ENCODE measurements around the gene PCCA. TPM values are rescaled to one million over a fixed set of nuclear protein-coding genes. Genes with fewer than 3 reads are reported as not detected.

PCCA gene
- total and polyA plus RNA-seq, 2 of the 13 experiments (the other 11 are each of a cell fraction or from before 2014, with no cell fraction given): 15.0 to 32.2 TPM

GRCh38 chr13:100519626-100520025 lies 430.7 kb downstream of the PCCA start:
- ChIA-PET POLR2A (no interaction called here), CTCF (ENCODE audit: low intra/inter-chr PET ratio, low total read pairs) (no interaction called here)
- BruUV-seq (replicated peaks): no TSS peak
- Histone ChIP-seq H4K20me1 (ENCODE audit: insufficient read depth, low read length) (no peaks in the 10 kb centered on the region), H3K9ac (ENCODE audit: insufficient read depth, low read depth, low read length) (no peak overlapping the region), H3K4me1 (ENCODE audit: insufficient read depth, low read length) (peaks cover 44% of the 10 kb centered on the region), H2AFZ (ENCODE audit: low read length) (no peak overlapping the region), H3K27me3 (ENCODE audit: control insufficient read depth in 1 of 2, insufficient read depth in 2 of 2, low read length in 2 of 2) (no peaks in the 10 kb centered on the region), H3K27ac (ENCODE audit: extremely low read length, insufficient read depth, low read length) (no peak overlapping the region), H3K9me3 (ENCODE audit: low read length) (no peaks in the 10 kb centered on the region), H3K36me3 (replicated peaks in 1 of 2; ENCODE audit: control insufficient read depth in 1 of 2, insufficient read depth in 2 of 2, low read length in 2 of 2) (peaks cover 0 to 4% of the 10 kb centered on the region in 2 experiments; a peak in 1 of 5 replicates), H3K4me2 (ENCODE audit: low read depth, low read length) (no peak overlapping the region), H3K79me2 (ENCODE audit: insufficient read depth, low read length) (no peaks in the 10 kb centered on the region), H3K4me3 (replicated peaks in 1 of 3; ENCODE audit: insufficient read depth in 1 of 3, low read depth in 2 of 3, low read length in 3 of 3) (no peak overlapping the region)
- intact Hi-C loops (cut with micrococcal nuclease; ENCODE audit: unreplicated experiment) (loop anchor here (5.0 to 10.0 kb wide), 2 partner anchors 432 to 535 kb away; partner anchors contain the start of genes PCCA and ZIC2), in situ Hi-C loops (cut with HindIII; ENCODE audit: extremely low pct_ligation_motif_present, low pct_unique_long_range_greater_than_20kb) (loop anchor here (10.0 kb wide), 1 partner anchor 605 kb away; no protein-coding TSS in a partner anchor)
- no peak for FAIRE-seq
- WGBS (ENCODE audit: low lambda C conversion rate): 97% methylated on average over 9 of the region's 9 CpGs
- TF ChIP-seq ZNF12 (CRISPR knock-in tag; IDR thresholded peaks at IDR 0.05): no peak
- no peak for TF ChIP-seq HNF4A (CRISPR knock-in tag; IDR thresholded peaks at IDR 0.05)
- no peak for TF ChIP-seq TFE3 (CRISPR knock-in tag; IDR thresholded peaks at IDR 0.05)
- TF ChIP-seq RXRA (CRISPR knock-in tag; IDR thresholded peaks at IDR 0.05): no peak
- no peak for DNase-seq (ENCODE audit: low spot score)
- no peak for ATAC-seq

GRCh38 chr13:100520936-100521850 lies 432.3 kb downstream of the PCCA start:
- H3K4me3 ChIP-seq (replicated peaks in 1 of 3; ENCODE audit: insufficient read depth in 1 of 3, low read depth in 2 of 3, low read length in 3 of 3): no peak overlapping the region
- no peak for DNase-seq (ENCODE audit: low spot score)
- H4K20me1 ChIP-seq (ENCODE audit: insufficient read depth, low read length): no peaks in the 10 kb centered on the region
- no peak for FAIRE-seq
- 95% methylated on average over 27 of the region's 27 CpGs for WGBS (ENCODE audit: low lambda C conversion rate)
- ChIA-PET POLR2A (no interaction called here), CTCF (ENCODE audit: low intra/inter-chr PET ratio, low total read pairs) (no interaction called here)
- intact Hi-C loops (cut with micrococcal nuclease; ENCODE audit: unreplicated experiment): no loop called here
- ATAC-seq: no peak
- no peaks in the 10 kb centered on the region for H3K9me3 ChIP-seq (ENCODE audit: low read length)
- H3K4me2 ChIP-seq (ENCODE audit: low read depth, low read length): no peak overlapping the region
- no TSS peak for BruUV-seq (replicated peaks)
- H3K27ac ChIP-seq (ENCODE audit: extremely low read length, insufficient read depth, low read length): no peak overlapping the region
- H3K79me2 ChIP-seq (ENCODE audit: insufficient read depth, low read length): no peaks in the 10 kb centered on the region
- H3K9ac ChIP-seq (ENCODE audit: insufficient read depth, low read depth, low read length): no peak overlapping the region
- H2AFZ ChIP-seq (ENCODE audit: low read length): no peak overlapping the region
- H3K36me3 ChIP-seq (replicated peaks in 1 of 2; ENCODE audit: control insufficient read depth in 1 of 2, insufficient read depth in 2 of 2, low read length in 2 of 2): no peaks in the 10 kb centered on the region; a peak in 1 of 5 replicates
- in situ Hi-C loops (cut with HindIII; ENCODE audit: extremely low pct_ligation_motif_present, low pct_unique_long_range_greater_than_20kb): no loop called here
- H3K4me1 ChIP-seq (ENCODE audit: insufficient read depth, low read length): peaks cover 55% of the 10 kb centered on the region
- H3K27me3 ChIP-seq (ENCODE audit: control insufficient read depth in 1 of 2, insufficient read depth in 2 of 2, low read length in 2 of 2): no peaks in the 10 kb centered on the region
- no peak for TF ChIP-seq MTA3 (CRISPR knock-in tag; IDR thresholded peaks at IDR 0.05)
- TF ChIP-seq ZNF839 (CRISPR knock-in tag; IDR thresholded peaks at IDR 0.05; ENCODE audit: borderline replicate concordance): no peak
- TF ChIP-seq ATF2 (CRISPR knock-in tag; IDR thresholded peaks at IDR 0.05): no peak
- no peak for TF ChIP-seq ZNF687 (CRISPR knock-in tag; IDR thresholded peaks at IDR 0.05)
